K562 (cell line): ENCODE results near the gene NAP1L4. TPM values are rescaled to one million over a fixed set of nuclear protein-coding genes. Genes with fewer than 3 reads are reported as not detected.

ENCODE experiments used
- CBFA2T3 ChIP-seq: fragments of 450-650 bp; IDR thresholded peaks from 2 replicates; pipeline ENCODE4 v1.6.1; 2017
- CREM ChIP-seq: IDR thresholded peaks from 2 replicates; pipeline ENCODE4 v1.6.1; 2014; ENCODE audit warnings: antibody characterized with exemption, low read depth
- JUN ChIP-seq, 2 experiments: sonication (generic) in 1 of 2; formaldehyde crosslinking in 1 of 2; IDR thresholded peaks; 2 replicates each; pipeline versions ENCODE4 v1.6.1 to v1.8.0; 2012 to 2022; ENCODE audit warnings: borderline replicate concordance in 2 of 2, mild to moderate bottlenecking in 2 of 2, improper control_type of control experiment in 1 of 2, low read depth in 1 of 2, low read length in 1 of 2, missing genetic modification reagents in 1 of 2
- KDM2B ChIP-seq: fragments of 250-450 bp; sonication (Bioruptor Pico); IDR thresholded peaks from 2 replicates; pipeline ENCODE4 v1.8.0; 2021; ENCODE audit warnings: mild to moderate bottlenecking, moderate library complexity
- MEIS2 ChIP-seq: fragments of 450-650 bp; IDR thresholded peaks from 2 replicates; pipeline ENCODE4 v1.6.1; 2014; ENCODE audit warnings: mild to moderate bottlenecking; ENCODE audit not compliant: partially characterized antibody
- MTA1 ChIP-seq: fragments of 450-650 bp; IDR thresholded peaks from 2 replicates; pipeline ENCODE4 v1.6.1; 2017; ENCODE audit warnings: borderline replicate concordance
- SMARCE1 ChIP-seq: fragments of 450-650 bp; IDR thresholded peaks from 2 replicates; pipeline ENCODE4 v1.7.1; 2016; ENCODE audit warnings: mild to moderate bottlenecking
- ZHX1 ChIP-seq: fragments of 150-350 bp; conservative IDR thresholded peaks from 2 replicates; pipeline ENCODE4 v1.6.1; 2014; ENCODE audit warnings: low read length
- ZNF12 ChIP-seq: sonication (generic); formaldehyde crosslinking; IDR thresholded peaks from 2 replicates; pipeline ENCODE4 v1.4.0; 2020; ENCODE audit warnings: mild to moderate bottlenecking, missing genetic modification reagents
- ZNF140 ChIP-seq: fragments of 250-450 bp; sonication (Bioruptor Pico); IDR thresholded peaks from 2 replicates; pipeline ENCODE4 v1.8.0; 2021; ENCODE audit warnings: moderate library complexity, mild to moderate bottlenecking, inconsistent platforms
- ZNF253 ChIP-seq: fragments of 250-450 bp; sonication (Bioruptor Pico); conservative IDR thresholded peaks from 2 replicates; pipeline ENCODE4 v1.6.1; 2021; ENCODE audit warnings: mild to moderate bottlenecking
- ZNF445 ChIP-seq: fragments of 250-450 bp; sonication (Bioruptor Pico); IDR thresholded peaks from 2 replicates; pipeline ENCODE4 v1.4.0; 2020; ENCODE audit warnings: low read depth, mild to moderate bottlenecking, moderate library complexity
- ZNF518B ChIP-seq: fragments of 250-450 bp; sonication (Bioruptor Pico); IDR thresholded peaks from 2 replicates; pipeline ENCODE4 v1.5.0; 2021; ENCODE audit warnings: mild to moderate bottlenecking, moderate library complexity
- ZNF561 ChIP-seq: fragments of 450-650 bp; formaldehyde crosslinking; conservative IDR thresholded peaks from 2 replicates; pipeline ENCODE4 v1.4.0; 2020; ENCODE audit warnings: mild to moderate bottlenecking, moderate library complexity
- polyA plus RNA-seq, 8 experiments: library from polyadenylated mRNA; depleted of rRNA in 4 of 8; stranded (reverse) in 5 of 8; unstranded in 3 of 8; fragments of >200 nt; fragmentation: Nextera tagmentation in 2 of 8; fragmentation: Illumina TruSeq in 1 of 8; extraction: Ambion mirVana in 2 of 8; extraction: Trizol in 1 of 8; gene quantifications; 2 replicates each; pipeline versions ENCODE4 v1.2.1 to v1.2.3, GENCODE V29; 2011 to 2014; ENCODE audit warnings: inconsistent platforms in 1 of 8, missing spikeins in 1 of 8
- total RNA-seq, 7 experiments: library from RNA; depleted of rRNA in 6 of 7; stranded (reverse); fragments of >200 nt in 6 of 7; fragmentation: Illumina TruSeq in 2 of 7; extraction: Trizol in 2 of 7; gene quantifications; 2 replicates each; pipeline versions ENCODE4 v1.2.1 to v1.2.3, GENCODE V29; 2011 to 2021; ENCODE audit warnings: low replicate concordance in 1 of 7
- TF ChIP-seq, protein P1 (sequence below): fragments of 250-450 bp; sonication (Bioruptor Pico); IDR thresholded peaks from 2 replicates; pipeline ENCODE4 v1.4.0; 2020
- TF ChIP-seq, protein P2 (sequence below): fragments of 250-450 bp; sonication (Bioruptor Pico); IDR thresholded peaks from 2 replicates; pipeline ENCODE4 v1.8.0; 2022; ENCODE audit warnings: moderate library complexity, mild to moderate bottlenecking, inconsistent platforms

NAP1L4 gene
- total and polyA plus RNA-seq, 9 of the 15 experiments (the other 6 are each of a cell fraction or from before 2014, with no cell fraction given) = 34.1 to 237 (median 179) TPM

- TF ChIP-seq, protein P1, sequence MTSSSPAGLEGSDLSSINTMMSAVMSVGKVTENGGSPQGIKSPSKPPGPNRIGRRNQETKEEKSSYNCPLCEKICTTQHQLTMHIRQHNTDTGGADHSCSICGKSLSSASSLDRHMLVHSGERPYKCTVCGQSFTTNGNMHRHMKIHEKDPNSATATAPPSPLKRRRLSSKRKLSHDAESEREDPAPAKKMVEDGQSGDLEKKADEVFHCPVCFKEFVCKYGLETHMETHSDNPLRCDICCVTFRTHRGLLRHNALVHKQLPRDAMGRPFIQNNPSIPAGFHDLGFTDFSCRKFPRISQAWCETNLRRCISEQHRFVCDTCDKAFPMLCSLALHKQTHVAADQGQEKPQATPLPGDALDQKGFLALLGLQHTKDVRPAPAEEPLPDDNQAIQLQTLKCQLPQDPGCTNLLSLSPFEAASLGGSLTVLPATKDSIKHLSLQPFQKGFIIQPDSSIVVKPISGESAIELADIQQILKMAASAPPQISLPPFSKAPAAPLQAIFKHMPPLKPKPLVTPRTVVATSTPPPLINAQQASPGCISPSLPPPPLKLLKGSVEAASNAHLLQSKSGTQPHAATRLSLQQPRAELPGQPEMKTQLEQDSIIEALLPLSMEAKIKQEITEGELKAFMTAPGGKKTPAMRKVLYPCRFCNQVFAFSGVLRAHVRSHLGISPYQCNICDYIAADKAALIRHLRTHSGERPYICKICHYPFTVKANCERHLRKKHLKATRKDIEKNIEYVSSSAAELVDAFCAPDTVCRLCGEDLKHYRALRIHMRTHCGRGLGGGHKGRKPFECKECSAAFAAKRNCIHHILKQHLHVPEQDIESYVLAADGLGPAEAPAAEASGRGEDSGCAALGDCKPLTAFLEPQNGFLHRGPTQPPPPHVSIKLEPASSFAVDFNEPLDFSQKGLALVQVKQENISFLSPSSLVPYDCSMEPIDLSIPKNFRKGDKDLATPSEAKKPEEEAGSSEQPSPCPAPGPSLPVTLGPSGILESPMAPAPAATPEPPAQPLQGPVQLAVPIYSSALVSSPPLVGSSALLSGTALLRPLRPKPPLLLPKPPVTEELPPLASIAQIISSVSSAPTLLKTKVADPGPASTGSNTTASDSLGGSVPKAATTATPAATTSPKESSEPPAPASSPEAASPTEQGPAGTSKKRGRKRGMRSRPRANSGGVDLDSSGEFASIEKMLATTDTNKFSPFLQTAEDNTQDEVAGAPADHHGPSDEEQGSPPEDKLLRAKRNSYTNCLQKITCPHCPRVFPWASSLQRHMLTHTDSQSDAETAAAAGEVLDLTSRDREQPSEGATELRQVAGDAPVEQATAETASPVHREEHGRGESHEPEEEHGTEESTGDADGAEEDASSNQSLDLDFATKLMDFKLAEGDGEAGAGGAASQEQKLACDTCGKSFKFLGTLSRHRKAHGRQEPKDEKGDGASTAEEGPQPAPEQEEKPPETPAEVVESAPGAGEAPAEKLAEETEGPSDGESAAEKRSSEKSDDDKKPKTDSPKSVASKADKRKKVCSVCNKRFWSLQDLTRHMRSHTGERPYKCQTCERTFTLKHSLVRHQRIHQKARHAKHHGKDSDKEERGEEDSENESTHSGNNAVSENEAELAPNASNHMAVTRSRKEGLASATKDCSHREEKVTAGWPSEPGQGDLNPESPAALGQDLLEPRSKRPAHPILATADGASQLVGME (CRISPR knock-in tag) = no peak
- TF ChIP-seq ZNF140 (CRISPR knock-in tag) (no peak), JUN (IDR thresholded peaks at IDR 0.05; ENCODE audit: borderline replicate concordance, low read depth, low read length) (peak; percentile 74; the same call in 1 of the 2 replicates), JUN (CRISPR knock-in tag; IDR thresholded peaks at IDR 0.05; ENCODE audit: borderline replicate concordance) (peak; percentile 37; the same call in 1 of the 2 replicates), CBFA2T3 (no peak; the same call in 1 of the 2 replicates), ZNF561 (CRISPR knock-in tag) (no peak), ZNF253 (CRISPR knock-in tag) (no peak), ZNF518B (CRISPR knock-in tag) (no peak), KDM2B (CRISPR knock-in tag) (no peak), ZNF12 (CRISPR knock-in tag) (no peak), MEIS2 (no peak), CREM (peak; percentile 38; the same call in 1 of the 2 replicates), ZNF445 (CRISPR knock-in tag) (no peak), ZHX1 (no peak), MTA1 (no peak), SMARCE1 (peak; percentile 56; the same call in 1 of the 2 replicates)
- TF ChIP-seq, protein P2, sequence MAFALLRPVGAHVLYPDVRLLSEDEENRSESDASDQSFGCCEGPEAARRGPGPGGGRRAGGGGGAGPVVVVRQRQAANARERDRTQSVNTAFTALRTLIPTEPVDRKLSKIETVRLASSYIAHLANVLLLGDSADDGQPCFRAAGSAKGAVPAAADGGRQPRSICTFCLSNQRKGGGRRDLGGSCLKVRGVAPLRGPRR (CRISPR knock-in tag) = no peak
- TF ChIP-seq, all 486 proteins: peak for 21
Measured at GRCh38 chr11:2912498-2912897, 79.6 kb downstream of the NAP1L4 start (continued).
